GM12892 (cell line): Measurements from ENCODE around the gene EFNA5.

Experiments
- DNase-seq: peaks from one replicate; pipeline ENCODE4 v3.0.0; 2011; ENCODE audit not compliant: insufficient read length
- FAIRE-seq: peaks from 2 replicates; lab custom pipeline; 2011; peaks lifted over from hg19 to GRCh38; lab: Jason Lieb, UNC
- POLR2A ChIP-seq: IDR thresholded peaks from 2 replicates; pipeline ENCODE4 v1.6.1; 2011; ENCODE audit warnings: low read depth, low read length, control low read depth
- POLR2AphosphoS5 ChIP-seq: IDR thresholded peaks from 2 replicates; pipeline ENCODE4 v1.6.1; 2011; ENCODE audit warnings: low read depth, low read length, control low read depth
- TAF1 ChIP-seq: IDR thresholded peaks from 2 replicates; pipeline ENCODE4 v1.6.1; 2011; ENCODE audit warnings: low read depth, mild to moderate bottlenecking, control low read depth, low read length, borderline replicate concordance

EFNA5 gene

DNA sequence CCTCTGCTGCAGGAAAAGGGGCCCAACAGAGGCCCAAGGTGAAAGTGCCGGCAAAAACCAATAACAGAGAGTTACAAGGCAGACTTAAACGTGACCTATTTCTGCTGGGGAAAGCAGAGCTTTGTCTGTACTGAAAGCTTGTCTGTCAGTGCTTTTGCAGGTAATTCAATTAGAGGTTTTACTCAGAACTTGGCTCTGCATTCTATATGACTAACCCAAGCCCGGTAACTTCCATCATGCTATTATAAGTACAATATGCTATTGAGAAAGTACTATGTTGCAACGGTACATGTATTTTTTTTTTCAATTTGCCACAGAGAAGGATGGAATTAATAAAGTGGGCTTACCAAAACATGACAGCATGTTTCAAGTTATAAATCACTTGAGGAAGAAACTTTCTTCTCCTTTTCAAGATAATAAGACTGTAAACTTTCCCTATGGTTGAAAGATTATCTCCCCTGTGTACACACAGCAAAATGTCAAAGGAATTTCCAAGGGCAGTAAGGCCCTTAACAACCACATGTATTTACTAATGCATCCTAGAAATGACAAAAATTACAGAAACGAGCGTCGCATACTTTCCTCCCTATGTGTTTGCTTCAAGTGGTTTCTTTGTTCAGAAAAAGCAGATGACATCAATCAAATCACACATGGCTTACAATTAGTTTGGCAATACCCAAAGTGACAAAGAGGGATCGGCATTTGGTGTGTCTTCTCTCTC is 282.4 kb downstream of the EFNA5 start:
- no peak for DNase-seq
- FAIRE-seq, result peak; percentile 64
- TF ChIP-seq POLR2AphosphoS5 (no peak), TAF1 (no peak), POLR2A (no peak)

GRCh38 chr5:107387526-107388140 is 283.1 kb downstream of the EFNA5 start:
- DNase-seq (no peak), FAIRE-seq (no peak)
- TF ChIP-seq POLR2A (no peak), TAF1 (no peak), POLR2AphosphoS5 (no peak)

- DNase-seq (no peak), FAIRE-seq (no peak)
Measured at GRCh38 chr5:107385708-107386107, 285.0 kb downstream of the EFNA5 start.

DNA sequence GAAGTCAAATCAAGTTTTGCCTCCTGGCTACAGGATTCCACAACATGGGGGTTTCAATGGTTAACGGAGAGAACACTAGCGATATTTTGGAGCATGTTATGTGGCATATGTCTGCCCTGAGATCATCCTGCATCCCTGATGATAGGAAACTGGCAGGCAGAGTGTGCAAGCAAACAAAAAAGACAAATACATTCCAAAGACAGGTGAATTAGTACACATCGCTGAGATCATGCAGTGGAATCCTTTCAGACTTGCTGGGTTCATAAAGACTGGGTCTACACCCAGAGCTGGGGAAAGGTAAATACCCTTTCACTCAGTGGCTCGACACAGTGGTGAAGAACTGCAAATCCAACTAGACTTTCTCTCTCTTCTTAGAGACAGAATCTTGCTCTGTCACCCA is 286.5 kb downstream of the EFNA5 start:
- no peak for DNase-seq
- TF ChIP-seq POLR2AphosphoS5, result no peak
- no peak for TF ChIP-seq POLR2A
- no peak for TF ChIP-seq TAF1
- FAIRE-seq, result no peak

More at GRCh38 chr5:107385708-107386107, 285.0 kb downstream of the EFNA5 start:
- no peak for TF ChIP-seq POLR2AphosphoS5
- TF ChIP-seq POLR2A, result no peak
- TF ChIP-seq TAF1, result no peak

- FAIRE-seq (no peak), DNase-seq (no peak)
- TF ChIP-seq POLR2AphosphoS5, result no peak
- no peak for TF ChIP-seq POLR2A
- TF ChIP-seq TAF1, result no peak
Measured at GRCh38 chr5:107383414-107383813, 287.3 kb downstream of the EFNA5 start.

DNA sequence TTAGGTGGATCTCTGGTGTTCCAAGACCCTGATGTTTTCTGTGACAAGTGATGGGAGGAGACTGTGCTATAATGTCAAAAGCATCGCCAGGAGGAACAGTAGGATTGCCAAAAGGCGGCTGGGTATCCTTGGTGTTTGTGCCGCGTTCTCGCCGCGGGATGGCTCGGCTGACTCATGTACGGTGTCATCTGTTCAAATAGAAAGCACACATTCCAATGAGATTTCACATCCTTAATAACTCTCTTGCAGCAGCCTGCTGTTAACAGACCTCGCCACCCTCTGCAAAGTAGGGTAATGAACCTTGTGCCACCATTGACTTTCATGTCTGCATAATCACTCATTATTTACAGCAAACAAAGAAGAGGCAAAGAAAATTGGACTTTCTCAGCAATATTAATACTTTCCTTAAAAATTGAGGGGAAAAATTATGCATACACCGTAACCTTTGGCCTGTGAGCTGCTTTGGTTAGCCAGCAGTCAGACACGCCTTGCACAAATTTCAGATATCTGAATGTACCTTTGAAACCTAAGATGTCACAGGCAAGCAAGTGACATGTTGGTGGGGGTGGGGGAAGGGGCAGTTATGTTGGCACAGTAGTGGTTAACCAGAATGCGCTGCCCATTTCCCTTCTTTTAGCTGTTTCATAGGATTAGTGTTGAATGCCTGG is 289.4 kb downstream of the EFNA5 start:
- no peak for FAIRE-seq
- TF ChIP-seq POLR2A (no peak), TAF1 (no peak), POLR2AphosphoS5 (no peak)
- no peak for DNase-seq

DNA sequence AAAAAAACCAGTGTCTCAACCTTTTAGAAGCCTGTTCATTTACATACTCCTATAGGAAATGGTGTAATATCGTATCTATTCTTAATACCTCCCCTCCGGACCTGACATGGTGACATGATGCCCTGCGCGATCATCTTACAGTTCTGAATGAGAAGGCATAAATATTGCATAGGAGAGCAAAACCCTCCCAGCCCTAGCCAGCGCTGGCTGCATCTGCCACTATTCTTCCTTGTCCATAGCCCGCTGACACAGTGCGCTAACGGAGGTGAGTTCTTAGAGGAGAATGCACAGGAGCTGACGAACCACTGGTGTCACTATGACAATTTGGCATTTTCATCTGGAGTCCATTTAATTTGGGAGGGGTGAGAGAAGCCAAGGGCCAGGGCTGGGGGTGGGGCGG is 290.1 kb downstream of the EFNA5 start:
- DNase-seq, result no peak
- FAIRE-seq, result no peak
- TF ChIP-seq TAF1 (no peak), POLR2A (no peak), POLR2AphosphoS5 (no peak)

DNA sequence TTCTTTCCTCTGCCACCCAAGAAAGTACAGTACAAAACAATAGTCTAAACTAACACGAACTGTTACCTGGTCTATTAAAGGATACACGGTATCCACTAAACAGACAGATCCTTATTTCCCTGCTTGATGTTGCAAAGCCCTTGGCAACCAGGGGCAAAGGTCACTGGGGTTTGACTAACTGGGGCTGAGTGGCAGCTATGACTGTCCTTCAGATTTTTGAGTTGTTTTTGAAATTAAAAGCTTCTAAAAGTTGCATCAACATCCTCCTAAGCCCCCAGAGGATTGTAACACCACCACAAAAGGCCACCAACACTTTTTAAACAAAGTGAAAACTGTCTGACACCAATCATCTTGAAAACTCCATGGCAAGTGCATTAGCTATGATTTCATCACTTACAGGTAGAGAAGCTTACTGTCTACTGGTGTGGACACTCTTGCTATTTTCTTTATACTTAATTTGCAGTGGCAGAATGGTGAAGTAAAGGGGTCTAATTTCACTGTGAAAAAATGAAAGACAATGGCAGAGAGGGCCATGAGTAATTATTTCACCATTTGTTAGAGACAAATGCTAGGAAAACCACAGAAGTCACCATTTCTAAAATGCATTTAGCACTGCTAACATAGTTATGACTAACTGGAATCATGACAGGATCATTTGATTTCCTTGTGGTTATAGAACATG is 292.4 kb downstream of the EFNA5 start:
- TF ChIP-seq TAF1 (no peak), POLR2AphosphoS5 (no peak), POLR2A (no peak)
- DNase-seq (no peak), FAIRE-seq (no peak)

- TF ChIP-seq TAF1 (no peak), POLR2AphosphoS5 (no peak)
- FAIRE-seq (no peak), DNase-seq (no peak)
Measured at GRCh38 chr5:107377277-107377609, 293.5 kb downstream of the EFNA5 start.

DNA sequence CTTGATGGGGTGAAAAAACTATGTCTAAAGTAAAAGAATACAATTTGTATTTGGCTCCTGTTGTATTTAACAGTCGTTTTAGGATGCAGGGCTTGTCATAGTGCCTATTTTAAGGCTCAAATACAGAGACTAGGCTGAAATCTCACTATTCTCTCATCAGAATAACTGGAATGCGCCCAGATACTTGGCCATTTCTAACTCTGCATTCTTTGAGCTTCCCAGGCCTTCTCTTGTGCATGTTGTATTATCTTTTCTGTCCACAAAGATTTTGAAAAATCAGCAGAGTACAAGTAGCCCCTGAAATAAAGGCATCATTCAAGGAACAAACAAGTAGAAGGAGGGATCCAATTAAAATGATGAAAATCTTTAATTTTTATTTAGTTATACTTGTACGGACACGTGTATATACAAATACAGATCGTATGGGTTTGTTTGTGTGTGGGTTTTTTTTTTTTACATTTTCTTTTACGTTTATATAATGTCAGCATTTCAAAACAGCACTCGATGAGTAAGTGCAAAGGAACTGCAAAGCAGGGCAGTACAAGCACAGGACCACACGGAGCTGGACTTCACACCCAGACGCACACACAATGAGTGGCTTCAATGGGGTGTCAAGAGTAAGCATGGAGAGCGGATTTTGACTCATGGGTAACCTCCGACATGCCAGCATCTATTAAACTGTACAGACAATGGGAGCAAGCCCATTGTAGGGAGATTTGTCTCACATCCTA is 294.0 kb downstream of the EFNA5 start:
- TF ChIP-seq POLR2AphosphoS5 (no peak), POLR2A (no peak), TAF1 (no peak)
- FAIRE-seq (no peak), DNase-seq (no peak)

DNA sequence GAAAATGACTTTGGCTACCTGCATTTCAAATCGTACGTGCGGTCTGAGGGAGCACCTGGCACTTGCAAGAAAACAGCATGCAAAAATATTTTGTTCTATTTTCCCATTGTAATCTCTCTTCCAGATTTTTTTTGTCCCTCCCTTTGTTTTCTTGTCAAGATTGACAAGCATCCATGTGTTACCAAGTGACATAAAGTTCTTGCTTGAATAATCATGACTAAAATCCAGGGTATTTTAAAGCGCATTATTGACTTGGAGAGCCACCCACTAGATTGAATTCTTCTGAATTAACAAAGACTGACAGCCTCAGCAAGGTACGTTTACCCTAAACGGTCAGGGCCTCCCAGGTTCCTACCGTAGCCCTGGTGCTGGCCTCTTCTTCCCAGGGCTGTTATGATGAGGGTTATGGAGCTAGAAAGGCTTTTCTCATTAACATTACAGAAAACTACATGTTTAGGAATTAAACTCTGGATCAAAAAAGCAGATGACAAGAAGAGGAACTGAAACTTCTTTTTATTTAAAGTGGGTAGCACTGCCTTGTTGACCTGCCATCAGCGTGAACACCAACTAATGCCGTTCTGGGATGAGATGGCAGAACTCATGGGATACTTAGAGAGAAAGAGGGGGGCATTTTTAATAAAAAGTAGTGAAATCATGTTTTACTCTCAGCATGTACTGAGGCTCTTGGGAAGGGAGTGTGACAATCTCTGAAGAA is 297.0 kb downstream of the EFNA5 start:
- no peak for DNase-seq
- no peak for TF ChIP-seq TAF1
- no peak for TF ChIP-seq POLR2AphosphoS5
- no peak for TF ChIP-seq POLR2A
- no peak for FAIRE-seq
